Measurements from ENCODE around the gene ADAMTS4.

Gene ADAMTS4, protein sequence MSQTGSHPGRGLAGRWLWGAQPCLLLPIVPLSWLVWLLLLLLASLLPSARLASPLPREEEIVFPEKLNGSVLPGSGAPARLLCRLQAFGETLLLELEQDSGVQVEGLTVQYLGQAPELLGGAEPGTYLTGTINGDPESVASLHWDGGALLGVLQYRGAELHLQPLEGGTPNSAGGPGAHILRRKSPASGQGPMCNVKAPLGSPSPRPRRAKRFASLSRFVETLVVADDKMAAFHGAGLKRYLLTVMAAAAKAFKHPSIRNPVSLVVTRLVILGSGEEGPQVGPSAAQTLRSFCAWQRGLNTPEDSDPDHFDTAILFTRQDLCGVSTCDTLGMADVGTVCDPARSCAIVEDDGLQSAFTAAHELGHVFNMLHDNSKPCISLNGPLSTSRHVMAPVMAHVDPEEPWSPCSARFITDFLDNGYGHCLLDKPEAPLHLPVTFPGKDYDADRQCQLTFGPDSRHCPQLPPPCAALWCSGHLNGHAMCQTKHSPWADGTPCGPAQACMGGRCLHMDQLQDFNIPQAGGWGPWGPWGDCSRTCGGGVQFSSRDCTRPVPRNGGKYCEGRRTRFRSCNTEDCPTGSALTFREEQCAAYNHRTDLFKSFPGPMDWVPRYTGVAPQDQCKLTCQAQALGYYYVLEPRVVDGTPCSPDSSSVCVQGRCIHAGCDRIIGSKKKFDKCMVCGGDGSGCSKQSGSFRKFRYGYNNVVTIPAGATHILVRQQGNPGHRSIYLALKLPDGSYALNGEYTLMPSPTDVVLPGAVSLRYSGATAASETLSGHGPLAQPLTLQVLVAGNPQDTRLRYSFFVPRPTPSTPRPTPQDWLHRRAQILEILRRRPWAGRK

DNA sequence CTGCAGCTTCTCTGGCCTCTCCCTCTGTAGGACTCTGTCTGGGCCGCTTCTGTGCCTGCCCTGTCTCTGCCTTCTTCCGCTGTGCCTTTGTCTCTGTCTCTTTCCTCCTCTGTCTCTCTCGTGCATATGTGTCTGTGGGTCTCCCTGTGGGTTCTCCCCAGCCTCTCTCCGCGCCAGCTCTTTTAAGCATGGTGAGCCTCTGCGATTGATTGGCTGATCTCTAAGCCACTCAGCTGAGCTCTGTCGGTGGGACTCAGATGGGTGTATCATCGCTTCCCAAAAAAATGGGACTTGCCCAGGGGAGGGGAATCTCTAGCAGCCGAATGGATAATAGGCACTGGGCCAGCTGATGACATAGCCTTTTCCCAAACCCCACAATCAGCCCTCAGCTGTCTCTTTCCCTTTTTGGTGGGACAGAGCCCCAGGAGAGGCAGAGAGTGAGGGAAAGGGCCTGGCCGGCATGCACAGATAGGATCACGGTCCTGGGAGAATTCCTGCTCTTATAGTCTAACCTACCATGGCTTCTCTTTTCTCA, at the start of gene ADAMTS4:
Gene ADAMTS4, minus strand, starts transcription at position 158 of the 535 bp plus-strand sequence. CDS start 427 bp downstream, outside the sequence.
- peaks cover 50% of the 10 kb centered on the region for H3K4me1 ChIP-seq (ENCODE audit: control insufficient read depth, low read depth, low read length)
- peaks cover 6% of the 10 kb centered on the region for H3K36me3 ChIP-seq (ENCODE audit: control insufficient read depth, low read depth, low read length)
- no peaks in the 10 kb centered on the region for H3K27me3 ChIP-seq (ENCODE audit: control insufficient read depth, insufficient read depth, low read length)
- H3K27ac ChIP-seq (ENCODE audit: low read length), result no peak within 1 kb of the TSS
- H3K9me3 ChIP-seq (ENCODE audit: control insufficient read depth, low read depth, low read length), result no peaks in the 10 kb centered on the region
- H3K4me3 ChIP-seq (ENCODE audit: low read length), result peak within 1 kb of the TSS; percentile 31
- H3K9ac ChIP-seq (ENCODE audit: low read length), result peak within 1 kb of the TSS; percentile 19

DNA sequence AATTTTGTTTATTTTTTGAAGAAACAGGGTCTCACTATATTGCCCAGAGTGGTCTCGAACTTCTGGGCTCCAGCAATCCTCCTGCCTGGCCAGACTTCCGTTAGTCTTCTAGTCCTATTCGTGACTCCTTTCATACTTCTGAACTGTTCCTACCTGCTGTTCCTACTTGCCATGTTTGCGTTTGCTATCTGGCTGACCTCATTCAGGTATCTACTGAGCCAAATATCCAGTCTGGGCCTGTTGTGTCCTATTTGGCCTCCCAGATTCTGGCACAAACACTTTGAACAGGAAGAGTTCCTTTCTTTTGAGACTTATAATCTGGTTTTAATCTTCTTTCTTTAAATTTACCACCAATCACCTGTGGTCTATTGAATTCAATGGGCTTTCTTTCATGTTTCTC, 46.0 kb upstream of the ADAMTS4 start:
- Histone ChIP-seq H3K27ac (ENCODE audit: low read length) (no peak overlapping the region), H3K4me3 (ENCODE audit: low read length) (no peak overlapping the region), H3K9me3 (ENCODE audit: control insufficient read depth, low read depth, low read length) (no peaks in the 10 kb centered on the region)

DNA sequence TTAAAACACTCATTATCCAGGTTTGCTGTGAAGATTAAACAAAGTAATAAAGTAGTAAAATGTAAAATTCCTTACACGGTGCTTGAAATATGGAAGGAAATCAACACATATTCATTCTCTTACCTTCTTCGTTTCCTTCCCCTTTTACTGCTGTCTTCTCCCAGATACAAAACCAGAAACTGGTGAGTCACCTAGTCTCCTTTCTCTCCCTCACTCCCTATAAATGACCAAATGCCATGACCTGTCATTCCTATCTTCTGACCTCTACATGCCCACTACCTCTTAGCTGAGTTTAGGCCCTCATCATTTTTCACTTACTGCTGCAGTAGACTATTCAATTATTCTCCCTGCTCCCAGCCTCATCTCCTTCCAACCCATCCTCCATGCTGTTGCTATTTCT, 43.5 kb upstream of the ADAMTS4 start:
- no peaks in the 10 kb centered on the region for H3K27me3 ChIP-seq (ENCODE audit: control insufficient read depth, insufficient read depth, low read length)
- H3K27ac ChIP-seq (ENCODE audit: low read length), result no peak overlapping the region
- no peaks in the 10 kb centered on the region for H3K9me3 ChIP-seq (ENCODE audit: control insufficient read depth, low read depth, low read length)

More for the DNA sequence above, 46.0 kb upstream of the ADAMTS4 start:
- no peak overlapping the region for H3K9ac ChIP-seq (ENCODE audit: low read length)
- H3K36me3 ChIP-seq (ENCODE audit: control insufficient read depth, low read depth, low read length), result no peaks in the 10 kb centered on the region
- H3K4me1 ChIP-seq (ENCODE audit: control insufficient read depth, low read depth, low read length), result no peaks in the 10 kb centered on the region
- H3K27me3 ChIP-seq (ENCODE audit: control insufficient read depth, insufficient read depth, low read length), result no peaks in the 10 kb centered on the region

DNA sequence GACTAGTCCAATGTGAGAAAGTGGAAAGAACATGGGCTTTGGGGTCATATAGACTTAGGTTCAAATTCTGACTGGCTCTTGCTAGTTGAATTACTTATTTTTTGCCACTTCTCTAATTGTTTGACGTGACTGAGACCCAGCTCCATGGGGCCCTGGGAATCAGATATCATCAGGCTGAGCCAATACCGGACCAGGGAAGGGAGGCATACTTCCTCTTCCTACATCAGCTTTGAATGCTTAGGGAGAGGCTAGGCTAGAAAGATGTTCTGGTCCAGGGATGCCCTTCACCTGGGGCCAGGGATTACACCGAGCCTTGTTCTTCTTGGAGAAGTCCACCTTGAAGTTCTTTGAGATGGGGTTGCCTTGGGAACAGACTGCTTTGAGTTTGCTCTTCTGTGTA, 42.8 kb upstream of the ADAMTS4 start:
- H3K9me3 ChIP-seq (ENCODE audit: control insufficient read depth, low read depth, low read length), result no peaks in the 10 kb centered on the region
- no peak overlapping the region for H3K27ac ChIP-seq (ENCODE audit: low read length)
- H3K27me3 ChIP-seq (ENCODE audit: control insufficient read depth, insufficient read depth, low read length), result no peaks in the 10 kb centered on the region

More for the DNA sequence above, 43.5 kb upstream of the ADAMTS4 start:
- Histone ChIP-seq H3K4me1 (ENCODE audit: control insufficient read depth, low read depth, low read length) (no peaks in the 10 kb centered on the region), H3K36me3 (ENCODE audit: control insufficient read depth, low read depth, low read length) (no peaks in the 10 kb centered on the region), H3K4me3 (ENCODE audit: low read length) (no peak overlapping the region), H3K9ac (ENCODE audit: low read length) (no peak overlapping the region)

DNA sequence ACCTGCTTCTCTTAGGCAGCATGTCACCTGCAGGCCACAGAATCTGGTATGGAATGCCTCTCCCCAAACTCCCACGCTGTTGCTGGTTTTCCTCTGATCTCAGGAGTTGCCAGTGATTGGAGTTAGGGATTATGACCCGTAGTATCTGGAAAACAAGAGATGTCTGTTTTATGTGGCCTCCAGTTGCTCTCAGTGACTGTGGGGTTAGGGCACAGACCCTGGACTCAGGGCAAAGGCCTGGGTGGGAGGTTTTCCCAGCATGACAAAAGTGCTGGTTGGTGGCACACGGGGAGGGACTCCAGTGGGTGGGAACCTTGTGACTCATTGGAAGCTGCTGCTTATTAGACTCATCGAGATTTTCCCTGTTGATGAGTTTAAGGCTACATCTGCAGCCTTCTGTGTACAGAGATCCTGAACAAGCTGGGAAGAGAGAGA, 39.2 kb upstream of the ADAMTS4 start, which contains the start of gene NR1I3:
Gene NR1I3, minus strand, starts transcription at position 165 of the 435 bp plus-strand sequence. CDS start 1,638 bp downstream, outside the sequence.
- Histone ChIP-seq H3K9ac (ENCODE audit: low read length) (no peak within 1 kb of the TSS), H3K4me3 (ENCODE audit: low read length) (no peak within 1 kb of the TSS), H3K9me3 (ENCODE audit: control insufficient read depth, low read depth, low read length) (no peaks in the 10 kb centered on the region), H3K27me3 (ENCODE audit: control insufficient read depth, insufficient read depth, low read length) (no peaks in the 10 kb centered on the region), H3K27ac (ENCODE audit: low read length) (no peak within 1 kb of the TSS), H3K36me3 (ENCODE audit: control insufficient read depth, low read depth, low read length) (no peaks in the 10 kb centered on the region), H3K4me1 (ENCODE audit: control insufficient read depth, low read depth, low read length) (no peaks in the 10 kb centered on the region)

More for the DNA sequence above, 42.8 kb upstream of the ADAMTS4 start:
- no peaks in the 10 kb centered on the region for H3K4me1 ChIP-seq (ENCODE audit: control insufficient read depth, low read depth, low read length)
- no peak overlapping the region for H3K4me3 ChIP-seq (ENCODE audit: low read length)
- H3K9ac ChIP-seq (ENCODE audit: low read length), result no peak overlapping the region
- H3K36me3 ChIP-seq (ENCODE audit: control insufficient read depth, low read depth, low read length), result no peaks in the 10 kb centered on the region

DNA sequence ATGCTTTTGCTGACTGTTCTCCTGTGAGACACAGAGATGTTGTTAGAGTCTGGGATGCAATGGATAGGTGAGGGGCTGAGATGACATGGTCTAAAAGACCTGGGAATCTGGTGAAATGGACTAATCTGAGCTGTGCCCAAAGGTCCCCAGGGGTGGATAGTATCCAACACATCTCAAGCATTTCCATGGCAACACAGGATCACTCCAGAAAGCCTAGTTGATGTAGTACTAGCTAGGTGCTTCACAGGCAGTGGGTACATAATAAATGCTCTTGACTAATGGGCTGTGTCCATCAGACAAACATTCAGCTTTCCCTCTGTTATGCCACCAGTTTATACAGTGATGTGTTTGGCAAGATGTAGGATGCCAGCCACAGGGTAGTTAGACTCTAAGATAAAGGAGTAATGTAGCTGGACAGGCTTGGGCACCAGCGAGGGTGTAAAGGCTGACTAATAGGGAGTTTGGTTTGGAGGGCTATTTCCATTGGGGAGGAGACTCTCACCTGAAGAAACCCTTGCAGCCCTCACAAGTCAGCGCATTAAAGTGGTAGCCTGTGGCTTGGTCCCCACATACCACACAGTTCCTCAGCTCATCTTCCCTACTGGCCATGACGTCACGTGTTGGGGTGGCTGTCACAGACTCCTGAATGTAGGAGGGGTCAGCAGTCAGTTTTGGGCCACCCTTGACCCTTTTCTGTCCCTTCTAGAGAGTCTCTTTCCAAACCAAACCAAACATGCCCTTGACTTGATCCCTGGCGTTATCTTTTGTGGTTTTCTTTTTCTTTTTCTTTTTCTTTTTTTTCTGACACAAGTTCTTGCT, 37.3 kb upstream of the ADAMTS4 start:
- H3K36me3 ChIP-seq (ENCODE audit: control insufficient read depth, low read depth, low read length), result no peaks in the 10 kb centered on the region
- no peak overlapping the region for H3K4me3 ChIP-seq (ENCODE audit: low read length)
- no peaks in the 10 kb centered on the region for H3K27me3 ChIP-seq (ENCODE audit: control insufficient read depth, insufficient read depth, low read length)
- H3K27ac ChIP-seq (ENCODE audit: low read length), result no peak overlapping the region
- no peak overlapping the region for H3K9ac ChIP-seq (ENCODE audit: low read length)
- no peaks in the 10 kb centered on the region for H3K9me3 ChIP-seq (ENCODE audit: control insufficient read depth, low read depth, low read length)
- no peaks in the 10 kb centered on the region for H3K4me1 ChIP-seq (ENCODE audit: control insufficient read depth, low read depth, low read length)

DNA sequence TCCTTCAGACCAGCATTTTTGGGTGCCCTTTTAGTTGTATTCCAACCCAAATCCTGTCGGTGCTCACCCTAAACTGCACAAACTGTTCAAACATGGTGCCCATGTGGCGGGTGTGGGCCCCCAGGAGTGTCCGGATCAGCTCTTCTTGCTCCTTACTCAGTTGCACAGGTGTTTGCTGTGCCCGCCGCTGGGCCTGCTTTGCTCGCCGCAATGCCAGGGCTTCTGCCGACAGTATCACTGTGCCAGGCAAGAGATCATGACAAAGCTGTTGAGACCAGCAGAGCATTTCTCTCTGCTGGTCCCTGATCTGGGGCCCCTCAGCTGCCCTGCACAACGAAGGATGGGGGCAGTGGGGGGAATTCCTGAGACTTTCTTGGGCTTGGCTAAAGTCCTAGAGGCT, 34.2 kb upstream of the ADAMTS4 start:
- H3K9me3 ChIP-seq (ENCODE audit: control insufficient read depth, low read depth, low read length), result no peaks in the 10 kb centered on the region
- peaks cover 12% of the 10 kb centered on the region for H3K36me3 ChIP-seq (ENCODE audit: control insufficient read depth, low read depth, low read length)
- H3K27me3 ChIP-seq (ENCODE audit: control insufficient read depth, insufficient read depth, low read length), result no peaks in the 10 kb centered on the region
- H3K4me1 ChIP-seq (ENCODE audit: control insufficient read depth, low read depth, low read length), result no peaks in the 10 kb centered on the region
- H3K4me3 ChIP-seq (ENCODE audit: low read length), result no peak overlapping the region
- no peak overlapping the region for H3K9ac ChIP-seq (ENCODE audit: low read length)
- no peak overlapping the region for H3K27ac ChIP-seq (ENCODE audit: low read length)

DNA sequence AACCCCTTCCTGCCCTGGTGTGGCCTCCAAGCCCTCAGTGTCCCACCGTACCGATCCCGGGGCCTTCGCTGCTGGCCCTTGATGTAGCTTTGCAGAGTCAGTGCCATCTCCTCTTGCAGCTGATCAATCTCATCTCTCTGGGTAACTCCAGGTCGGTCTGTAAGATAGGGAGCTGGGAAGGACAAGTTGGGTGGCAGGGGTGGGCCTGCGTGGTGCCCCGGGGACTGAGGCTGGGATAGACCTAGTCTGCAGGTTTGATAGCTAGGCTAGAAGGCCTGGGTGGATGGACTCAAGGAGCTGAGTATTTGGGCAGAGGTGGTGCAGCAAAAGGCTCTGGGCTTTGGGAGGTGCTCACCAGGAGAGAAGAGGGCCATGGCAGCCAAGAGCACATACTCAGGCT, 31.9 kb upstream of the ADAMTS4 start:
- no peak overlapping the region for H3K4me3 ChIP-seq (ENCODE audit: low read length)
- H3K27ac ChIP-seq (ENCODE audit: low read length), result no peak overlapping the region
- H3K9ac ChIP-seq (ENCODE audit: low read length), result no peak overlapping the region
- H3K27me3 ChIP-seq (ENCODE audit: control insufficient read depth, insufficient read depth, low read length), result no peaks in the 10 kb centered on the region
- H3K9me3 ChIP-seq (ENCODE audit: control insufficient read depth, low read depth, low read length), result no peaks in the 10 kb centered on the region
- peaks cover 8% of the 10 kb centered on the region for H3K4me1 ChIP-seq (ENCODE audit: control insufficient read depth, low read depth, low read length)
- peaks cover 13% of the 10 kb centered on the region for H3K36me3 ChIP-seq (ENCODE audit: control insufficient read depth, low read depth, low read length)

DNA sequence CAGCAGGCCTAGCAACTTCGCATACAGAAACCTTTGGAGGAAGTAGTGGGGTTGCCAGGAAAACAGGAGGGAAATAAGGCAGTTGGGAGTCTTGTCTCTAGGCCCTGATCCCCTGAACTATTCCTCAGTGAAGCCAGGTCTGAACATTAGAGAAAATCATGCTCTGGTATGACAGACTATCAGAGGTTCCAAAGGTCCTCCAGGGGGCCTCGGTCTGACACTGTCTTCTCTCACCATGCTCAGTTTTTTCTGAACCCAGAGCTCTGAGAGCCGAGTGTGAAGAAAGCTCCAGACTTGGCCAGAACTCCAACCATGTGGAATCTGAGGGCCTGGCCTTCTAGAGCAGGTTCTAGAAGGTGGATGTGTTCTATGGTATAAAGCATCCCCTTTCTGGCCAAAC, 31.0 kb upstream of the ADAMTS4 start:
- peaks cover 8% of the 10 kb centered on the region for H3K4me1 ChIP-seq (ENCODE audit: control insufficient read depth, low read depth, low read length)
- H3K9me3 ChIP-seq (ENCODE audit: control insufficient read depth, low read depth, low read length), result no peaks in the 10 kb centered on the region
- peaks cover 13% of the 10 kb centered on the region for H3K36me3 ChIP-seq (ENCODE audit: control insufficient read depth, low read depth, low read length)
- no peaks in the 10 kb centered on the region for H3K27me3 ChIP-seq (ENCODE audit: control insufficient read depth, insufficient read depth, low read length)
- H3K4me3 ChIP-seq (ENCODE audit: low read length), result no peak overlapping the region
- H3K9ac ChIP-seq (ENCODE audit: low read length), result no peak overlapping the region
- no peak overlapping the region for H3K27ac ChIP-seq (ENCODE audit: low read length)

DNA sequence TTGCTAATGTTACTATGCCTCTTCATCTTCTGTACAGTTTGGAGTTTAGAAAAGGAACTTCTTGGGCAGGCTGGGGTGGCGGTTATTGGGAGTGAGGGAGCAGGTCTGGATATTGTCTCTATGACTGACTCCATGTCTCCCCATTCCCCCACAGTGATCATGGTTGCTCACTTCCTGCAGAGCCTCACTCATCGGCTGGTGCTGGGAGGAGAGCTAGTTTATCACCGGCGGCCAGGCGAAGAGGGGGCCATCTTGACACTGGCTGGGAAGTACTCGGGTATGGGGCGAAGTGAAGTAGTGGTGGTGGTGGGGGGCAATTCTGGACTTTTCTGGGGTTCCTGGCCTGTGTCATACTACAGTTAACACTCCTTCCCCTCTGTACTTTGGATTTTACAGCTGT, 29.2 kb upstream of the ADAMTS4 start:
- Histone ChIP-seq H3K4me3 (ENCODE audit: low read length) (no peak overlapping the region), H3K27ac (ENCODE audit: low read length) (no peak overlapping the region), H3K27me3 (ENCODE audit: control insufficient read depth, insufficient read depth, low read length) (no peaks in the 10 kb centered on the region), H3K36me3 (ENCODE audit: control insufficient read depth, low read depth, low read length) (peaks cover 13% of the 10 kb centered on the region), H3K9ac (ENCODE audit: low read length) (no peak overlapping the region), H3K9me3 (ENCODE audit: control insufficient read depth, low read depth, low read length) (no peaks in the 10 kb centered on the region), H3K4me1 (ENCODE audit: control insufficient read depth, low read depth, low read length) (peaks cover 8% of the 10 kb centered on the region)

Data from iPS-18a (cell line).